ENCODE results near the gene CCDC175. TPM values are rescaled to one million over a fixed set of nuclear protein-coding genes. Genes with fewer than 3 reads are reported as not detected.

The CCDC175 gene
- total RNA-seq, 1 donor from 2014 or later, result 0.58 TPM

GRCh38 chr14:59482541-59483331, 93.9 kb downstream of the CCDC175 start:
- peak; percentile 55 for DNase-seq (ENCODE audit: low spot score)

GRCh38 chr14:59481871-59482540, 94.6 kb downstream of the CCDC175 start:
- no peak for DNase-seq (ENCODE audit: low spot score)

GRCh38 chr14:59481407-59481806, 95.2 kb downstream of the CCDC175 start:
- no peak for DNase-seq (ENCODE audit: low spot score)

GRCh38 chr14:59480166-59480565, 96.4 kb downstream of the CCDC175 start:
- no peak for DNase-seq (ENCODE audit: low spot score)

- DNase-seq (ENCODE audit: low spot score), result no peak
These were observed 98.1 kb downstream of the CCDC175 start for GRCh38 chr14:59478540-59478939.

- no peak for DNase-seq (ENCODE audit: low spot score)
These were observed 100.9 kb downstream of the CCDC175 start for GRCh38 chr14:59475709-59476108.

GRCh38 chr14:59474172-59474571, 102.4 kb downstream of the CCDC175 start:
- no peak for DNase-seq (ENCODE audit: low spot score)

- peak; percentile 30 for DNase-seq (ENCODE audit: low spot score)
These were observed 111.1 kb downstream of the CCDC175 start, which contains the start of gene GPR135 for GRCh38 chr14:59465316-59466135. GPR135 (minus strand) TSS chr14:59465380; CDS start chr14:59465226, 154 bp downstream.

- peak; percentile 47 for DNase-seq (ENCODE audit: low spot score)
These were observed 111.9 kb downstream of the CCDC175 start for GRCh38 chr14:59464486-59465315.

GRCh38 chr14:59463787-59464485, 112.7 kb downstream of the CCDC175 start:
- DNase-seq (ENCODE audit: low spot score), result no peak

GRCh38 chr14:59461891-59462290, 114.7 kb downstream of the CCDC175 start:
- DNase-seq (ENCODE audit: low spot score), result no peak

GRCh38 chr14:59460378-59460777, 116.2 kb downstream of the CCDC175 start:
- no peak for DNase-seq (ENCODE audit: low spot score)

GRCh38 chr14:59458486-59458885, 118.1 kb downstream of the CCDC175 start:
- no peak for DNase-seq (ENCODE audit: low spot score)

GRCh38 chr14:59455411-59455810, 121.2 kb downstream of the CCDC175 start:
- DNase-seq (ENCODE audit: low spot score), result no peak

Other genes with a start within 250 kb of the CCDC175 start
- gene GPR135, start 111.4 kb downstream of the CCDC175 start, total RNA-seq, result 3.4 TPM
- 17.9 TPM for gene L3HYPDH, start 92.4 kb downstream of the CCDC175 start, total RNA-seq
- 35.8 TPM for gene JKAMP, start 92.3 kb downstream of the CCDC175 start, total RNA-seq

All from mucosa of gallbladder (tissue), 1 donor.